Osteocyte (in vitro differentiated cells): ENCODE results near the gene GET4. TPM values are rescaled to one million over a fixed set of nuclear protein-coding genes. Genes with fewer than 3 reads are reported as not detected.

Source experiments
- DNase-seq: peaks from one replicate; pipeline ENCODE4 v3.0.0; 2021; ENCODE audit warnings: mixed read lengths; ENCODE audit not compliant: unreplicated experiment; ENCODE audit errors: extremely low spot score
- H3K27ac Mint-ChIP-seq: one replicate; pipeline ENCODE4 v1.8.0; 2021; ENCODE audit warnings: mild to moderate bottlenecking, mixed read lengths; ENCODE audit not compliant: unreplicated experiment
- H3K27me3 Mint-ChIP-seq: one replicate; pipeline ENCODE4 v1.8.0; 2021; ENCODE audit warnings: mixed read lengths; ENCODE audit not compliant: unreplicated experiment
- H3K36me3 Mint-ChIP-seq: one replicate; pipeline ENCODE4 v1.8.0; 2021; ENCODE audit warnings: mixed read lengths; ENCODE audit not compliant: unreplicated experiment
- H3K4me1 Mint-ChIP-seq: one replicate; pipeline ENCODE4 v1.8.0; 2021; ENCODE audit warnings: mixed read lengths; ENCODE audit not compliant: unreplicated experiment
- H3K4me3 Mint-ChIP-seq: one replicate; pipeline ENCODE4 v1.8.0; 2021; ENCODE audit warnings: mild to moderate bottlenecking, moderate library complexity, mixed read lengths; ENCODE audit not compliant: unreplicated experiment
- H3K9me3 Mint-ChIP-seq: one replicate; pipeline ENCODE4 v1.8.0; 2021; ENCODE audit warnings: mixed read lengths; ENCODE audit not compliant: unreplicated experiment
- CTCF ChIP-seq: fragments of 200-600 bp; sonication (generic); IDR thresholded peaks from 2 replicates; pipeline ENCODE4 v1.5.0; 2021; ENCODE audit warnings: antibody characterized with exemption, mild to moderate bottlenecking, moderate library complexity
- long read RNA-seq: library from polyadenylated mRNA; unstranded; transcript quantifications from one replicate; pipeline ENCODE4 v2.0.0, GENCODE V29; 2021
- total RNA-seq: library from RNA; stranded (reverse); gene quantifications from 2 replicates; pipeline ENCODE4 v1.2.1, GENCODE V29; 2021

The GET4 gene
- total RNA-seq: 33.7 and 36.4 TPM in 2 replicates
- long read RNA-seq, full-length matches to known transcripts: 4 of 5 reads
- long read RNA-seq, partial matches to known transcripts: 0 of 5 reads
- long read RNA-seq, other reads (novel, unspliced or antisense): 1 of 5 reads

GRCh38 chr7:876077-876971 lies at the start of gene GET4:
Gene GET4 (plus strand): TSS chr7:876554. CDS start chr7:876646, 92 bp downstream.
- Mint-ChIP-seq H3K4me3 (peak within 1 kb of the TSS; percentile 89), H3K36me3 (peaks cover 20% of the 10 kb centered on the region), H3K27me3 (no peaks in the 10 kb centered on the region), H3K27ac (peak within 1 kb of the TSS; percentile 85), H3K4me1 (peaks cover 20% of the 10 kb centered on the region), H3K9me3 (no peaks in the 10 kb centered on the region)
- peak; percentile 100 for DNase-seq
- TF ChIP-seq CTCF: peak; percentile 18

GRCh38 chr7:828793-829561 lies 47.4 kb upstream of the GET4 start:
- Mint-ChIP-seq H3K36me3 (peaks cover 6% of the 10 kb centered on the region), H3K4me3 (no peak overlapping the region), H3K27me3 (no peaks in the 10 kb centered on the region), H3K4me1 (peaks cover 76% of the 10 kb centered on the region), H3K27ac (peak overlapping the region; percentile 98), H3K9me3 (no peaks in the 10 kb centered on the region)
- no peak for DNase-seq
- no peak for TF ChIP-seq CTCF

- no peaks in the 10 kb centered on the region for H3K27me3 Mint-ChIP-seq
- H3K27ac Mint-ChIP-seq: peak overlapping the region; percentile 98
- H3K4me3 Mint-ChIP-seq: no peak overlapping the region
- no peaks in the 10 kb centered on the region for H3K9me3 Mint-ChIP-seq
- no peak for DNase-seq
- peaks cover 6% of the 10 kb centered on the region for H3K36me3 Mint-ChIP-seq
- TF ChIP-seq CTCF: no peak
- H3K4me1 Mint-ChIP-seq: peaks cover 69% of the 10 kb centered on the region
Measured at GRCh38 chr7:830069-830468, 46.3 kb upstream of the GET4 start.

GRCh38 chr7:831596-832166 lies 44.7 kb upstream of the GET4 start:
- Mint-ChIP-seq H3K9me3 (no peaks in the 10 kb centered on the region), H3K4me1 (peaks cover 64% of the 10 kb centered on the region), H3K27ac (peak overlapping the region; percentile 98), H3K27me3 (no peaks in the 10 kb centered on the region), H3K4me3 (peak overlapping the region; percentile 59), H3K36me3 (peaks cover 11% of the 10 kb centered on the region)
- TF ChIP-seq CTCF: no peak
- DNase-seq: no peak
